HCT116 (cell line): ENCODE measurements around the gene NPC2. TPM values are rescaled to one million over a fixed set of nuclear protein-coding genes. Genes with fewer than 3 reads are reported as not detected.

Experiments
- ATAC-seq: fragments of 200-7000 bp; cut with Tn5 transposase; 2 replicates; pipeline ENCODE4 v1.9.1; 2020; ENCODE audit warnings: mild to moderate bottlenecking, moderate library complexity
- BruUV-seq: library from RNA; stranded (reverse); fragments of 400-500 nt; replicated peaks from 2 replicates; lab custom pipeline; 2021; lab: Mats Ljungman, UMichigan
- CTCF ChIA-PET: fragments of 300-600 bp; sonication (Branson Sonifier 250); formaldehyde crosslinking; loops from one replicate; lab custom pipeline; 2021; ENCODE audit warnings: antibody characterized with exemption; lab: Charles Lee
- POLR2A ChIA-PET: fragments of 300-600, 350-600 bp; sonication (Branson Sonifier 250); formaldehyde crosslinking; loops from one replicate; lab custom pipeline; 2021; ENCODE audit warnings: antibody characterized with exemption; lab: Charles Lee
- RAD21 ChIA-PET, 2 experiments: fragments of 300-600 bp; sonication (Branson Sonifier 250); formaldehyde crosslinking; loops; one replicate each; lab custom pipeline; 2023; ENCODE audit warnings: low total read pairs in 2 of 2; ENCODE audit not compliant: uncharacterized antibody in 2 of 2, unreplicated experiment in 2 of 2, low non-redundant PET in 1 of 2; lab: Charles Lee
- DNase-seq: peaks from one replicate; pipeline ENCODE4 v3.0.0-alpha.2; 2010; ENCODE audit warnings: low read depth, low spot score
- H2AFZ ChIP-seq: fragments of 200-600 bp; shearing (Covaris generic), sonication (generic); 2 replicates; pipeline ENCODE4 v1.6.1; 2017; ENCODE audit warnings: low read depth, mixed run types, mixed read lengths, antibody characterized with exemption, low read length; ENCODE audit not compliant: poor library complexity, severe bottlenecking
- H3K27ac ChIP-seq: 2 replicates; pipeline ENCODE4 v1.5.1; 2012; ENCODE audit warnings: low read depth, low read length
- H3K27me3 ChIP-seq: fragments of 200-600 bp; sonication (generic); 2 replicates; pipeline ENCODE4 v1.6.1; 2016; ENCODE audit warnings: mixed run types, low read length, mixed read lengths; ENCODE audit not compliant: insufficient read depth
- H3K36me3 ChIP-seq, 2 experiments: fragments of 200-500 bp in 1 of 2; fragments of 200-600 bp in 1 of 2; sonication (Bioruptor generic) in 1 of 2; sonication (generic) in 1 of 2; 2 replicates each; pipeline versions ENCODE4 v1.5.1 to v1.6.1; 2014 to 2016; ENCODE audit warnings: low read length in 2 of 2, inconsistent platforms in 1 of 2, mixed read lengths in 1 of 2, mixed run types in 1 of 2; ENCODE audit not compliant: insufficient read depth in 2 of 2, control insufficient read depth in 1 of 2
- H3K4me1 ChIP-seq, 2 experiments: fragments of 200-600 bp in 1 of 2; sonication (generic) in 1 of 2; 2 replicates each; pipeline versions ENCODE4 v1.5.1 to v1.6.1; 2012 to 2017; ENCODE audit warnings: low read length in 2 of 2, inconsistent platforms in 1 of 2, mild to moderate bottlenecking in 1 of 2, mixed read lengths in 1 of 2, mixed run types in 1 of 2, moderate library complexity in 1 of 2; ENCODE audit not compliant: insufficient read depth in 2 of 2, control insufficient read depth in 1 of 2
- H3K4me2 ChIP-seq: fragments of 200-600 bp; sonication (generic); 2 replicates; pipeline ENCODE4 v1.6.1; 2017; ENCODE audit warnings: mixed run types, low read length, mixed read lengths
- H3K4me3 ChIP-seq, 2 experiments: fragments of 200-600 bp in 1 of 2; sonication (generic) in 1 of 2; replicated peaks in 1 of 2; 2 replicates each; pipeline ENCODE4 v1.5.1; 2011 to 2016; ENCODE audit warnings: low read length in 2 of 2, control low read depth in 1 of 2, low read depth in 1 of 2, mild to moderate bottlenecking in 1 of 2, mixed read lengths in 1 of 2, mixed run types in 1 of 2
- H3K79me2 ChIP-seq: fragments of 200-600 bp; sonication (generic); 2 replicates; pipeline ENCODE4 v1.6.1; 2017; ENCODE audit warnings: mild to moderate bottlenecking, mixed run types, low read length, moderate library complexity, mixed read lengths; ENCODE audit not compliant: insufficient read depth
- H3K9ac ChIP-seq: fragments of 200-600 bp; sonication (generic); 2 replicates; pipeline ENCODE4 v1.6.1; 2016; ENCODE audit warnings: low read length, mixed read lengths
- H3K9me2 ChIP-seq: fragments of 200-600 bp; sonication (generic), shearing (Covaris generic); 2 replicates; pipeline ENCODE4 v1.6.1; 2017; ENCODE audit warnings: mixed run types, mild to moderate bottlenecking, moderate library complexity; ENCODE audit not compliant: insufficient read depth
- H3K9me3 ChIP-seq, 2 experiments: fragments of 200-500 bp in 1 of 2; fragments of 200-600 bp in 1 of 2; sonication (Bioruptor generic) in 1 of 2; sonication (generic) in 1 of 2; 2 replicates each; pipeline ENCODE4 v1.6.1; 2014 to 2017; ENCODE audit warnings: low read length in 2 of 2, mixed read lengths in 2 of 2, inconsistent platforms in 1 of 2, low read depth in 1 of 2, mild to moderate bottlenecking in 1 of 2, mixed run types in 1 of 2, moderate library complexity in 1 of 2; ENCODE audit not compliant: control insufficient read depth in 1 of 2, insufficient read depth in 1 of 2
- H4K20me1 ChIP-seq: fragments of 200-600 bp; sonication (generic), shearing (Covaris generic); 2 replicates; pipeline ENCODE4 v1.6.1; 2017; ENCODE audit warnings: mixed run types, mild to moderate bottlenecking, moderate library complexity; ENCODE audit not compliant: insufficient read depth
- CBX3 ChIP-seq: IDR thresholded peaks from 2 replicates; pipeline ENCODE4 v1.6.1; 2012; ENCODE audit warnings: low read depth
- CEBPB ChIP-seq: IDR thresholded peaks from 2 replicates; pipeline ENCODE4 v1.6.1; 2012; ENCODE audit warnings: low read depth
- CTCF ChIP-seq, 3 experiments: fragments of 200-600 bp in 1 of 3; sonication (generic) in 1 of 3; IDR thresholded peaks in 2 of 3; conservative IDR thresholded peaks in 1 of 3; 2 replicates each; pipeline ENCODE4 v1.5.1; 2012 to 2017; ENCODE audit warnings: low read depth in 2 of 3, low read length in 2 of 3, antibody characterized with exemption in 1 of 3, borderline replicate concordance in 1 of 3, control low read depth in 1 of 3, mild to moderate bottlenecking in 1 of 3, mixed read lengths in 1 of 3, mixed run types in 1 of 3, moderate library complexity in 1 of 3; ENCODE audit not compliant: insufficient read depth in 1 of 3
- EZH2 ChIP-seq: fragments of 200-600 bp; sonication (generic); IDR thresholded peaks from 2 replicates; pipeline ENCODE4 v1.6.1; 2017; ENCODE audit warnings: antibody characterized with exemption, mixed run types
- MAX ChIP-seq: IDR thresholded peaks from 2 replicates; pipeline ENCODE4 v1.6.1; 2012
- POLR2AphosphoS5 ChIP-seq: IDR thresholded peaks from 2 replicates; pipeline ENCODE4 v1.6.1; 2011; ENCODE audit warnings: mild to moderate bottlenecking, low read depth, low read length, moderate library complexity
- REST ChIP-seq: IDR thresholded peaks from 2 replicates; pipeline ENCODE4 v1.6.1; 2012; ENCODE audit warnings: low read depth
- SIN3A ChIP-seq: IDR thresholded peaks from 2 replicates; pipeline ENCODE4 v1.6.1; 2012; ENCODE audit warnings: low read depth
- SRF ChIP-seq: IDR thresholded peaks from 2 replicates; pipeline ENCODE4 v1.6.1; 2012; ENCODE audit warnings: low read depth
- ZFX ChIP-seq: fragments of 450-650 bp; IDR thresholded peaks from 2 replicates; pipeline ENCODE4 v1.6.1; 2017
- intact Hi-C: fragments of 100-400 bp; cut with micrococcal nuclease; formaldehyde crosslinking; loops from 2 replicates; pipeline ENCODE4 v1.10.0; 2022
- total RNA-seq: library from RNA; stranded (reverse); gene quantifications from one replicate; pipeline ENCODE4 v1.2.1, GENCODE V29; 2021; ENCODE audit not compliant: unreplicated experiment

The NPC2 gene
- total RNA-seq, 1 experiment from 2014 or later = 105 TPM

- intact Hi-C loops = no loop called here
- Histone ChIP-seq H3K27ac (no peak overlapping the region), H3K27me3 (no peaks in the 10 kb centered on the region), H3K4me1 (peaks cover 0 to 19% of the 10 kb centered on the region in 2 experiments; a peak in 2 of 4 replicates), H3K79me2 (no peaks in the 10 kb centered on the region), H3K9me2 (no peaks in the 10 kb centered on the region), H4K20me1 (no peaks in the 10 kb centered on the region), H3K9ac (no peak overlapping the region), H3K4me3 (no peak overlapping the region), H3K9me3 (no peaks in the 10 kb centered on the region), H2AFZ (no peak overlapping the region), H3K36me3 (no peaks in the 10 kb centered on the region), H3K4me2 (no peak overlapping the region)
- no peak for TF ChIP-seq POLR2AphosphoS5
- TF ChIP-seq MAX = no peak
- TF ChIP-seq CTCF (IDR thresholded peaks at IDR 0.05 in 2 of 3, conservative IDR thresholded peaks at IDR 0.05 in 1 of 3; ENCODE audit: borderline replicate concordance in 1 of 3, insufficient read depth in 1 of 3, low read depth in 2 of 3, low read length in 2 of 3) = peak; percentile 76 to 96 (median 90)
- POLR2A ChIA-PET = no interaction called here
- no TSS peak for BruUV-seq
- peak; percentile 92 for ATAC-seq
- CTCF ChIA-PET = interaction anchor here (0.6 to 2.1 kb wide), 7 partner anchors 9 to 296 kb away, joined by 3 to 11 read pairs (median 3); partner anchors contain the start of genes ISCA2 and NPC2
- RAD21 ChIA-PET = no interaction called here
- DNase-seq = no peak
These were observed 15.2 kb upstream of the NPC2 start for GRCh38 chr14:74508292-74508731.

GRCh38 chr14:74507840-74508239 is 14.7 kb upstream of the NPC2 start:
- ChIA-PET POLR2A (no interaction called here), RAD21 (no interaction called here), CTCF (interaction anchor here (1.0 to 2.1 kb wide), 4 partner anchors 8 to 101 kb away, joined by 3 to 11 read pairs (median 6); partner anchors contain the start of genes ISCA2 and NPC2)
- Histone ChIP-seq H3K9me2 (no peaks in the 10 kb centered on the region), H3K27me3 (no peaks in the 10 kb centered on the region), H3K36me3 (no peaks in the 10 kb centered on the region), H4K20me1 (no peaks in the 10 kb centered on the region), H3K9me3 (no peaks in the 10 kb centered on the region), H3K27ac (no peak overlapping the region), H3K4me1 (peaks cover 0 to 17% of the 10 kb centered on the region in 2 experiments; a peak in 2 of 4 replicates), H3K4me2 (no peak overlapping the region), H3K79me2 (no peaks in the 10 kb centered on the region), H2AFZ (no peak overlapping the region), H3K4me3 (no peak overlapping the region), H3K9ac (no peak overlapping the region)
- intact Hi-C loops = no loop called here
- DNase-seq (no peak), ATAC-seq (no peak)
- TF ChIP-seq CBX3 (no peak), POLR2AphosphoS5 (no peak), ZFX (no peak), SRF (no peak), CEBPB (no peak), EZH2 (no peak), MAX (no peak), SIN3A (no peak), REST (no peak)
- no TSS peak for BruUV-seq
